ACC112 (cell line): ENCODE data around the gene ELP5.
"Not testable (repeated sequence)": the region's sequence is repeated elsewhere in the genome, so short reads cannot be mapped to it uniquely, and the experiment has no call there.

Experiments used
- H2AFZ ChIP-seq: fragments of 200-600 bp; sonication (generic); one replicate; pipeline ENCODE4 v1.6.0; 2017; ENCODE audit warnings: antibody characterized with exemption, low read length; ENCODE audit not compliant: unreplicated experiment
- H3K27ac ChIP-seq: fragments of 200-600 bp; sonication (generic); 2 replicates; pipeline ENCODE4 v1.5.1; 2014; ENCODE audit warnings: low read depth, mild to moderate bottlenecking, antibody characterized with exemption, low read length, moderate library complexity
- H3K27me3 ChIP-seq: fragments of 200-600 bp; sonication (generic); 2 replicates; pipeline ENCODE4 v1.6.1; 2014; ENCODE audit warnings: mild to moderate bottlenecking, antibody characterized with exemption, low read length, moderate library complexity, mixed read lengths; ENCODE audit not compliant: insufficient read depth
- H3K36me3 ChIP-seq: fragments of 200-600 bp; sonication (generic); 2 replicates; pipeline ENCODE4 v1.6.1; 2016; ENCODE audit warnings: mild to moderate bottlenecking, antibody characterized with exemption, low read length, moderate library complexity, mixed read lengths; ENCODE audit not compliant: insufficient read depth
- H3K4me1 ChIP-seq: fragments of 200-600 bp; sonication (generic); one replicate; pipeline ENCODE4 v1.6.1; 2016; ENCODE audit warnings: low read length, mixed read lengths; ENCODE audit not compliant: insufficient read depth, unreplicated experiment, control insufficient read depth
- H3K4me3 ChIP-seq: fragments of 200-600 bp; sonication (generic); 2 replicates; pipeline ENCODE4 v1.5.1; 2014; ENCODE audit warnings: mild to moderate bottlenecking, low read depth, low read length
- H3K79me2 ChIP-seq: fragments of 200-600 bp; sonication (generic); one replicate; pipeline ENCODE4 v1.6.0; 2016; ENCODE audit warnings: low read length; ENCODE audit not compliant: control insufficient read depth, unreplicated experiment, insufficient read depth

Gene ELP5

DNA sequence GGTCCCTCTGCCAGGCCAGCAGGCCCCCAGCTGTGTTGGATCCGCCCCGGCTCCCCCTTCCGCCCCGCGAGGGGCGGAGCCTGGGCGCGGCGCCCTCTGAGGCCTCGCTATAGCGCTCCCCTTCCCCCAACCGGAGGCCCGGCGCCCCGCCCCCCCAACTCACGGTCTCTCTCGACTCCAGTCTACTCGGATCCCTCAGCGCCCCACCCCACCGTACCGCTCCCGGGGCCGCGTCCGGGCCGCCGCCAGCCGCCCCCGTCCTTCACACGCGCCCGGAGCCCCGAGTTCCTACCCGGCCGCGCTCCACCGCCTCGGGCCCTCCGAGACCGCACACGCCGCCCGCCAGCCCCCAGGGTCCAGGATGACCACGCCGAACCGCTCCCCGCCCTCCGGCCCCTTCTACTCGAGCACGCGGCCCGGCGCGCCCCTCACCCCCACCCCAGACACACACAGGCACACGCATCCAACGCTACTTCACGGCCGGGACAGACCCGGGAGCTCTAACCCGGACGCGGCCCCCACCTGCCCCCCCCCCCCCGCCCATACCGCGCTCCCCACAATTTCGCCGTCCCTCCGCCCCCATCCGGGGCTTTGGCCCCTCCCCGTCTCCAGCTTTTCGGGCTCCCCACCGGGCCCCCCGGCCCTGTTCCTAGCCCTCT, 14.1 kb upstream of the ELP5 start:
- H3K27ac ChIP-seq: peak overlapping the region; percentile 77
- H3K4me3 ChIP-seq: peak overlapping the region; percentile 97
- peaks cover 72% of the 10 kb centered on the region for H3K79me2 ChIP-seq
- no peaks in the 10 kb centered on the region for H3K27me3 ChIP-seq
- H3K36me3 ChIP-seq: peaks cover 22% of the 10 kb centered on the region; the same call in 1 of the 2 replicates
- H3K4me1 ChIP-seq: peaks cover 39% of the 10 kb centered on the region
- no peak overlapping the region for H2AFZ ChIP-seq

DNA sequence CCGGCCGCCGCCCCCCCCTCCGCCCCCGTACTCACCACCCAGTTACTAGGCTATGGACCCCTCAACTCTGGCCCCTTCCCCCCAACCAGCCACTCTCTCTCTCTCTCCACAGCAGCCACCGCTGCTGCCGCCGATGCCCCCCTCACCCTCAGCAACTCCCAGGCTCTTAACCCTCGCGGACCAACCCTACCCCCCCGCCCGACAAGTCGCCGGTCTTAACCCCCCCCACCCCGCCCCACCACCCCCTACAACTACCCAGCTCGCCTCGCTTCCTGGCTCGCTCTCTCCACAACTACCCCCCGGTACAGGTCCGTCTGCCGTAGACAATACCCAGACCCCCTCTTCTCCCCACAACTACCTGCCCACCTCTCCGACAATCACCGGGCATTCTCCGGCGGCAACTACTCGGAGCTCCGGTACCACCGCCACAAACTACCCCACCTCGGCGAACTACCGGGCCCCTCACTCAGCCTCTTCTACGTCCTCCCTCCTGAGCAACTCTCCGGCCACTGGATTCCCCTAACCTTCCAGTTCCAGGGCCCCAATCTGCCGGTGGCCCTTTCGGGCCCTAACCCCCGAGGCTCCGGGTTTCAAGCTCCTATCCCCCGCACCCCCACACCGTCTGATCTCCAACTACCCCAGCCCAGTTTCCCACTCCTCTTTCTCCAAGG, 13.5 kb upstream of the ELP5 start:
- H3K27me3 ChIP-seq: no peaks in the 10 kb centered on the region
- no peak overlapping the region for H2AFZ ChIP-seq
- peak overlapping the region; percentile 77 for H3K27ac ChIP-seq
- H3K4me3 ChIP-seq: peak overlapping the region; percentile 97
- H3K79me2 ChIP-seq: peaks cover 66% of the 10 kb centered on the region
- peaks cover 42% of the 10 kb centered on the region for H3K4me1 ChIP-seq
- peaks cover 22% of the 10 kb centered on the region; the same call in 1 of the 2 replicates for H3K36me3 ChIP-seq

DNA sequence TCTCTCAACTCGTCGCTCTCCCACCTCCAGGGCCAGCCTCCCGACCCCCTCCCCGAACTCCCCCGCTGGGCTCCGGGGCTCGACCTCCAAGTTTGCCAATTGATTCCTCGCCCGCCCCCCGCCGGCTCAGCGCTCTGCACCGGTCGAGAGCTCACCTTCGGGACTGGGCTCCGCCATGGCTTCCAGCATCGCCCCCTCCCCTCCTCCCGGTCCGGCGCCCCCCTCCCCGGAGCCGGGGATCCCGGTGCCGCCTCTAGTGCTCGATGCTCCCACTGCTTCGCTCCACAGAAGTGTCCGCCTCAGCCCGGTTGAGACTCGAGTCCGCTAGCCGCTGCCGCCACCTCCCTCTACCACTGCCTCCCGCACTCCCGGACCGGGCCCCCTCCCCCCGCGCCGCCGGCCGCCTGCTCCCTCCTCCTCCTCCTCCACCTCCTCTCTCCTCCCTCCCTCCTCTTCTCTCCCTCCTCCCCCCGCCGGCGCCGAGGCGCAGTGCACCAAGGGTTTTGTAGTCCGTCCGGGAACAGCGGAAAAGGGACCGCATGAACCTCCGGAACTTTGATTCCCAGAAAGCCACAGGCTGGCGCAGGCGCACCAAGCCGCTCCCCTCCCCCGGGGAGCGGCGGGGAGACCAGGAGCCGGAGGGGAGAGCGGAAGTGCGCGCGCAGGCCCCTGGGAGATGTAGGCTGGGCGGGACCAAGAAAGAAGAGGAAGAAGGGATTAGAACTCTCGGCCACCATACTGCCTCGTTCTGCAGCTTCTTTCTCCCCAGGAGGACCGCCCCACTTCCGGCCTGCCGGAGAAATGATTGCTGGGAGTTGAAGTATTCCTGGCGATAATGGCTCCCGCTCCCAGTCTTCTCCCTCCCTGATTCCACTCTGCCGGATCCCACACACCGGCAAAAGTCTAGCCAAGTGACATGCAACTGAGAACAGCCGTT, 12.7 kb upstream of the ELP5 start, which contains the start of gene PHF23:
TSS of gene PHF23 (minus strand) at position 367 of the 937 bp plus-strand sequence. CDS start at position 189, 178 bp downstream.
- peaks cover 24% of the 10 kb centered on the region; the same call in 1 of the 2 replicates for H3K36me3 ChIP-seq
- peaks cover 44% of the 10 kb centered on the region for H3K4me1 ChIP-seq
- no peaks in the 10 kb centered on the region for H3K27me3 ChIP-seq
- peak within 1 kb of the TSS; percentile 96 for H3K27ac ChIP-seq
- H3K4me3 ChIP-seq: peak within 1 kb of the TSS; percentile 97
- peaks cover 61% of the 10 kb centered on the region for H3K79me2 ChIP-seq
- peak within 1 kb of the TSS; percentile 8 for H2AFZ ChIP-seq

DNA sequence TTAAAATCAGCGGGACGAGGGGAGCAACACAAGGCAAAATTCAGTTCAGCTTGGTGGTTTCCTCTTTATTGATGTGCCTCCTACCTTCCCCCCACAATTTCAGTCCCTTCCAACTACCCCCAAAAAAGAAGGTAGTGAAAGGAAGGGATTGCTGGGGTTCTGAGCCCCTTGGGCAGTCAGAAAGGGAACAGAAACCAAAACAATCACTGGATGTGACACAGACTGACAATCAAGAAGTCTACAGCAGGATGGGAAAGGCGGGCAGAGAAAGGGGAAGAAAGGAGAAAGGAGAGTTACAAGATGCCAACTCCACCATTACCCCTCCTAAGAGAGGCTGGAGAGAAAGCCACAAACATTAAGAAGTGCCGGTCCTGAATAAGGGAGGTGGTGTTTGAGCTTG, 11.6 kb upstream of the ELP5 start:
- H3K36me3 ChIP-seq: peaks cover 20% of the 10 kb centered on the region; the same call in 1 of the 2 replicates
- peaks cover 55% of the 10 kb centered on the region for H3K79me2 ChIP-seq
- peaks cover 35% of the 10 kb centered on the region for H3K4me1 ChIP-seq
- H2AFZ ChIP-seq: no peak overlapping the region
- H3K4me3 ChIP-seq: peak overlapping the region; percentile 91
- peak overlapping the region; percentile 96; the same call in 1 of the 2 replicates for H3K27ac ChIP-seq
- H3K27me3 ChIP-seq: no peaks in the 10 kb centered on the region

DNA sequence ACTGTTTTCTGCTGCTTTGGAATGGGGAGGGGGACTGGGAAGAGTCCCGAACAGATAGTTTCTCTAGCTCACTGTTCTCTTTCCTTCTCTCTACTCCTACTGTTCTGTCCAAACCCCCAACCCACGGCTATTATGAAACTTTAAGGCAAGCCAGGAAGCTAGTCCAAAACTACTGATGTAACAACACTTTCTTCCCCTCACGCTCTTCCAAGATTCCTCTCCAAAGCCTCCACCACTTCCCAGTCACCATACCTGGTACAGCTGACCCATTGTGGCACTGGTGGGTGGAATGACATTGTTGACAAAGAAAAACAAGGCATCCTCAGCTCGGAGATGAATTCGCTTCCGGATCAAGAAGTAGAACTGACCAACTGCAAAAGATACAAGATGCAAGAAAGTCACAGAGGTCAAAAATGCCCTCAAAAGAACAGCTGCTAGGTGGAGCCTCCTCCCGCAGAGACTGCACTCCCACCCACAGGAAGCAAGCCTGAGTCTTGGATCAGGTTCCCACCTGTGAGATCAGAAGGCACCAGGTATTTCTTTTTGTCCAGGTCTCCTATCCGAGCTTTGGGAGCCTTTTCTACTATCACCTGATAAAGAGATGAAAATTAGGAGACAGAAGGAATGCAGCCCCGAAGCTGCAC, 10.8 kb upstream of the ELP5 start:
- Histone ChIP-seq H3K36me3 (peaks cover 18% of the 10 kb centered on the region; the same call in 1 of the 2 replicates), H3K4me3 (peak overlapping the region; percentile 91), H3K4me1 (peaks cover 27% of the 10 kb centered on the region), H3K27ac (peak overlapping the region; percentile 96), H3K79me2 (peaks cover 48% of the 10 kb centered on the region), H2AFZ (no peak overlapping the region), H3K27me3 (no peaks in the 10 kb centered on the region)

DNA sequence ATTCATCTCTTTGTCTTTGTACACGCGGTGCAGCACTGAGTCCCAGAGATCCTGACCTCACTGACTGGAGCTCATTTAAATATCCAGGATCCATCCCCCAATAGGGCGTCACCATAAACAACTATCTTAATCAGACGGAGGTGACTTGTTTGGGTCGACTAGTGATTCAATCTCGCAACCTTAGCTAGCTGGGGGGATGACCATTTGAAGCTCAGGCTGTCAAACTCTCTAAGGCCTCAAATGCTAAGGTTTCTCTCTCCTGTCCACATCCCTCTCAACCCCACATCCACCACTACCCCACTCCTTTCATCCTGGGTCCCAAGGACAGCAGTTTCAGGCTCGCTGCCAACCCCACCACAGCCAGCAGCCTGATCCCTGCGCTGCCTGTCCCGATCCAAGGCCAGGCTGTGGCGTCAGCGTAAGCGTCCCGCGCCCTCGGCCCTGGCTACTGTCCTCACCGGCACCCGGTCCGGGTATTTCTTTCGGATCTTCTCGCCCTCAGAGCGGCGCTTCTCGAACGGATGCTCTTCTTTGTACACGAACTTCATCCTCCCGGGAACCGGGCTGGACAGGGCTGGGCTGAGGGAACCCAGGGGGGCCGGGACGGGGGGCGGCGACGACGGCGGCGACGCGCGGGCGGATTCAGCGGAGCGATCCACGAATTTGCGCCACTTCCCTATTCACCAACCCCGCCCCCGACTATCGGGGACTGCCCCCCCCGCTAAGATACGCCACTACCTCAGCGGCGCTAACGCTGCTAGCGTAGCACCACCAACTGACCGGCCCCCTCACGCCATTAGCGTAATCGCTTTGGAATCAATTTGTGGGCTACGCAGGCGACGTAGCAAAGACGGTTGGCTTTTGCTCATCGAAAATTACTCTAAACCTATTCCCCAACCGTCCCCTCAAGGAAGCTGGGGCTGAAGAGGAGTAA, 10.0 kb upstream of the ELP5 start, which contains the start of gene GABARAP:
TSS of gene GABARAP (minus strand) at position 667 of the 934 bp plus-strand sequence. CDS start at position 548, 119 bp downstream.
- H2AFZ ChIP-seq: peak within 1 kb of the TSS; percentile 78
- H3K36me3 ChIP-seq: peaks cover 18% of the 10 kb centered on the region; the same call in 1 of the 2 replicates
- peak within 1 kb of the TSS; percentile 91 for H3K4me3 ChIP-seq
- H3K4me1 ChIP-seq: peaks cover 25% of the 10 kb centered on the region
- H3K79me2 ChIP-seq: peaks cover 45% of the 10 kb centered on the region
- H3K27me3 ChIP-seq: no peaks in the 10 kb centered on the region
- peak within 1 kb of the TSS; percentile 96 for H3K27ac ChIP-seq

DNA sequence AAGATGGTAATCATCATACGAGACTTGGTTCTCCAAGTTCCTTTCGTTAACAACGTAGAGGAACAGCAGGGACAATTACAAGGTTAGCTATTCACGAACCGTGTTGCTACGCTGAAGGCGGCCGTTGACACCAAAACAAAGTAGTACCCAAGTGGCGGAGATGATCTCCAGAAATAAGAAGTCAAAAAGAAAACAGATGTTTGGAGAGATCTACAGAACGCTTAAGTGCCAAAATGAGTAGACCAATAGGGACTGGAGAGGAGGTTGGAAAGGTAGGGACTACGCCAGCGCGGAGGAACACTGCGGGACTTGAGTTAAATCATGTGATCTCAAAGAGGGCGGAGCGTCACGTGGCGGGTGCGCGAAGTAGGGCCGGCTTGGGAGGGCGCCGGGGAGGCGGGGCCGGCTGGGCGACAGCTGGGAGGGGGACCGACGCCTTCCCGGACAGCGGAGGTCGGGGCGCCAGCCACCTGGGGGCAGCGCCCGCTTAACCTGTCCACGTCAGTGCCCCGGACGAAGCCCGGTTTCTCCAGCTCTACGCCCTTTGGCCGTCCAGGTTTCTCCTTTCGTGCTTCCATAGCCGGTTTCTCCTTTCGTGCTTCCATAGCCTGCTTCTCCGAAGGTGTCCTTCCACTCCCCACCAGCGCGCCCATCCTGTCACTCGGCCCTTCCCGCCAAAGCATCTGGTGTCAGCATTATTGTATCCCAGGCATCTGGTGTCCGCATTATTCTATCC, 9.1 kb upstream of the ELP5 start:
- H3K79me2 ChIP-seq: peaks cover 46% of the 10 kb centered on the region
- peaks cover 21% of the 10 kb centered on the region for H3K4me1 ChIP-seq
- H3K36me3 ChIP-seq: peaks cover 14% of the 10 kb centered on the region; the same call in 1 of the 2 replicates

DNA sequence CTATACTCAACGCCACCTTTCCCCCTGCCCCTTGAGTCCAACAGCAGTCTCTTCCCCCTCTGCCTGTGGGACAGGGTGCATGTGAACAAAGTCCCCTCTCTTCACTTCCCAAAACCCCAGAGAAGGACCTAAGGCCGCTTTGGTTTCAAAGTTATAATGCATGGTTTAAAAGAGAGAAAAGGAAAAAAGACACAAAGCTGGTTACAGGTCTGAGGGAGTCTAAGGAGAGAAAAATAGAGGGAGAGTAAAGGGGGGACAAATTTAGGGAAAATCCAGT, 8.6 kb upstream of the ELP5 start:
- Histone ChIP-seq H3K27me3 (no peaks in the 10 kb centered on the region), H3K4me1 (peaks cover 21% of the 10 kb centered on the region), H3K4me3 (peak overlapping the region; percentile 91), H3K36me3 (peaks cover 14% of the 10 kb centered on the region; the same call in 1 of the 2 replicates), H3K27ac (peak overlapping the region; percentile 96), H3K79me2 (peaks cover 50% of the 10 kb centered on the region), H2AFZ (no peak overlapping the region)

More for the DNA sequence above, 9.1 kb upstream of the ELP5 start:
- peak overlapping the region; percentile 91 for H3K4me3 ChIP-seq
- peak overlapping the region; percentile 71 for H2AFZ ChIP-seq
- peak overlapping the region; percentile 96 for H3K27ac ChIP-seq
- no peaks in the 10 kb centered on the region for H3K27me3 ChIP-seq

DNA sequence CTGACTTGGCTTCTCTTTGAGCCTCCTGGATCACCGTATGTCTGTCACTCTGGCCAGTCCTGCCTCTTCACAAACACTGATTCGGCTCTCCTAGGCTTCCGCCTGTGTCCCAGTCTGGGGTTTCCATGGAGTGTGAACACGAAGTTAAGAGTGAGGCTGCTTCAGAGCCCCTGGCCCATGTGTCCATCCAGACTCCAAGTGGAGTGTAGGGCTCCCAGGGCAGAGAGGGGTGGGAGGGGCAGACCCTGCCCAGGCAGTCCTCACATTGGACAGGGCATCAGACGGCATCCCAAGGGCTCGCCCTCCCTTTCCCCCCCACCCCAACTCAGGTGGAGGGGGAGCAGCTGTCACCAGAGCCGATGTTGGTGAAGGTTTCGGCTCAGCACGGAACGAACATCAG, 8.2 kb upstream of the ELP5 start:
- peak overlapping the region; percentile 96; the same call in 1 of the 2 replicates for H3K27ac ChIP-seq
- H3K4me3 ChIP-seq, H2AFZ ChIP-seq, H3K27me3 ChIP-seq: not testable (repeated sequence)
- H3K79me2 ChIP-seq: peaks cover 50% of the 10 kb centered on the region
- H3K4me1 ChIP-seq: peaks cover 23% of the 10 kb centered on the region
- H3K36me3 ChIP-seq: peaks cover 14% of the 10 kb centered on the region; the same call in 1 of the 2 replicates
